Limb (tissue), 2 donors: ENCODE results near the gene FBN1.

Experiments used
- DNase-seq, 2 donors: peaks; one replicate each; pipeline ENCODE4 v3.0.0-alpha.2; 2016; ENCODE audit errors: extremely low spot score in 2 of 2

The FBN1 gene

GRCh38 chr15:48623456-48623855, 22.1 kb downstream of the FBN1 start:
- DNase-seq, result no peak

- no peak for DNase-seq
Observed at GRCh38 chr15:48622237-48622636, 23.3 kb downstream of the FBN1 start.

- DNase-seq, result no peak
Observed at GRCh38 chr15:48619446-48619845, 26.1 kb downstream of the FBN1 start.

- no peak for DNase-seq
Observed at GRCh38 chr15:48617619-48618018, 27.9 kb downstream of the FBN1 start.

GRCh38 chr15:48616216-48616615, 29.3 kb downstream of the FBN1 start:
- no peak for DNase-seq

- DNase-seq, result no peak
Observed at GRCh38 chr15:48614051-48614450, 31.5 kb downstream of the FBN1 start.

GRCh38 chr15:48609486-48609885, 36.0 kb downstream of the FBN1 start:
- DNase-seq, result no peak

- DNase-seq, result no peak
Observed at GRCh38 chr15:48607846-48608245, 37.7 kb downstream of the FBN1 start.

GRCh38 chr15:48604567-48604966, 40.9 kb downstream of the FBN1 start:
- no peak for DNase-seq

GRCh38 chr15:48603922-48604321, 41.6 kb downstream of the FBN1 start:
- DNase-seq, result no peak

- no peak for DNase-seq
Observed at GRCh38 chr15:48603123-48603500, 42.4 kb downstream of the FBN1 start.

- DNase-seq, result no peak
Observed at GRCh38 chr15:48602358-48603122, 43.0 kb downstream of the FBN1 start.

- no peak for DNase-seq
Observed at GRCh38 chr15:48601095-48601494, 44.4 kb downstream of the FBN1 start.

GRCh38 chr15:48596841-48597240, 48.7 kb downstream of the FBN1 start:
- DNase-seq, result no peak

- DNase-seq, result no peak
Observed at GRCh38 chr15:48596415-48596814, 49.1 kb downstream of the FBN1 start.

GRCh38 chr15:48595981-48596380, 49.5 kb downstream of the FBN1 start:
- DNase-seq, result no peak

- DNase-seq, result no peak
Observed at GRCh38 chr15:48592933-48593332, 52.6 kb downstream of the FBN1 start.

GRCh38 chr15:48592221-48592731, 53.2 kb downstream of the FBN1 start:
- no peak for DNase-seq

- no peak for DNase-seq
Observed at GRCh38 chr15:48590723-48591122, 54.8 kb downstream of the FBN1 start.

GRCh38 chr15:48584812-48585563, 60.5 kb downstream of the FBN1 start:
- DNase-seq, result no peak

- no peak for DNase-seq
Observed at GRCh38 chr15:48584090-48584811, 61.3 kb downstream of the FBN1 start.
